Measurements from ENCODE around the gene ALDH6A1.

ALDH6A1 gene

GRCh38 chr14:74018174-74018585, 66.1 kb downstream of the ALDH6A1 start:
- no peak for TF ChIP-seq CTCF (IDR thresholded peaks at IDR 0.05; ENCODE audit: control extremely low read depth, extremely low read depth, low read depth, missing control alignments)
- ChIA-PET POLR2A (interaction anchor here (0.7 kb wide), 1 partner anchor 12 kb away, joined by 3 read pairs; no protein-coding TSS in a partner anchor), CTCF (no interaction called here)
- DNase-seq (ENCODE audit: extremely low spot score): peak; percentile 47

GRCh38 chr14:74015963-74016362, 68.3 kb downstream of the ALDH6A1 start:
- TF ChIP-seq CTCF (IDR thresholded peaks at IDR 0.05; ENCODE audit: control extremely low read depth, extremely low read depth, low read depth, missing control alignments): no peak
- DNase-seq (ENCODE audit: extremely low spot score): no peak
- CTCF ChIA-PET: interaction anchor here (1.8 kb wide), 1 partner anchor 15 kb away, joined by 5 read pairs; no protein-coding TSS in a partner anchor
- POLR2A ChIA-PET: no interaction called here

- TF ChIP-seq CTCF (IDR thresholded peaks at IDR 0.05; ENCODE audit: control extremely low read depth, extremely low read depth, low read depth, missing control alignments): no peak
- ChIA-PET POLR2A (no interaction called here), CTCF (interaction anchor here (1.7 kb wide), 1 partner anchor 12 kb away, joined by 5 read pairs; no protein-coding TSS in a partner anchor)
- DNase-seq (ENCODE audit: extremely low spot score): no peak
Observed at GRCh38 chr14:74015176-74015575, 69.1 kb downstream of the ALDH6A1 start.

- TF ChIP-seq CTCF (IDR thresholded peaks at IDR 0.05; ENCODE audit: control extremely low read depth, extremely low read depth, low read depth, missing control alignments): no peak
- ChIA-PET CTCF (interaction anchor here (1.0 to 1.7 kb wide), 2 partner anchors 11 to 21 kb away, joined by 3 to 5 read pairs; no protein-coding TSS in a partner anchor), POLR2A (no interaction called here)
- DNase-seq (ENCODE audit: extremely low spot score): no peak
Observed at GRCh38 chr14:74014299-74014698, 70.0 kb downstream of the ALDH6A1 start.

GRCh38 chr14:74008843-74009499, 75.3 kb downstream of the ALDH6A1 start:
- no peak for TF ChIP-seq CTCF (IDR thresholded peaks at IDR 0.05; ENCODE audit: control extremely low read depth, extremely low read depth, low read depth, missing control alignments)
- ChIA-PET CTCF (interaction anchor here (1.2 to 1.7 kb wide), 2 partner anchors 32 to 75 kb away, joined by 3 read pairs; partner anchors contain the start of gene ALDH6A1), POLR2A (no interaction called here)
- DNase-seq (ENCODE audit: extremely low spot score): no peak
